Transverse colon (tissue), 4 donors: Measurements from ENCODE around the gene SEPSECS. TPM values are rescaled to one million over a fixed set of nuclear protein-coding genes. Genes with fewer than 3 reads are reported as not detected.

Source experiments
- DNase-seq: peaks from one replicate; pipeline ENCODE4 v3.0.0-alpha.2; 2019
- H3K27ac ChIP-seq, 4 donors: fragments of 200-600 bp; sonication (generic); 2 replicates each; pipeline ENCODE4 v1.5.1; 2016 to 2018; ENCODE audit warnings: inconsistent platforms in 4 of 4
- H3K27me3 ChIP-seq: fragments of 200-600 bp; sonication (generic); 2 replicates; pipeline ENCODE4 v1.5.1; 2017; ENCODE audit warnings: inconsistent platforms
- H3K36me3 ChIP-seq, 4 donors: fragments of 200-600 bp; sonication (generic); 2 replicates each; pipeline ENCODE4 v1.5.1; 2017 to 2019; ENCODE audit warnings: inconsistent platforms in 4 of 4
- H3K4me1 ChIP-seq, 4 donors: fragments of 200-600 bp; sonication (generic); 2 replicates each; pipeline ENCODE4 v1.5.1; 2017 to 2020; ENCODE audit warnings: inconsistent platforms in 4 of 4
- H3K4me3 ChIP-seq, 4 donors: fragments of 200-600 bp; sonication (generic); 1 replicate in 1 of 4; 2 replicates in 3 of 4; pipeline versions ENCODE4 v1.5.1 to v1.6.1; 2017 to 2019; ENCODE audit warnings: inconsistent platforms in 4 of 4
- H3K9me3 ChIP-seq, 2 donors: fragments of 200-600 bp; sonication (generic); 2 replicates each; pipeline ENCODE4 v1.5.1; 2017 to 2019; ENCODE audit warnings: inconsistent platforms in 2 of 2
- EP300 ChIP-seq: sonication (generic); formaldehyde crosslinking; IDR thresholded peaks from one replicate; pipeline ENCODE4 v1.6.1; 2017; ENCODE audit warnings: antibody characterized with exemption, low read depth
- POLR2A ChIP-seq: fragments of 450-650 bp; IDR thresholded peaks from one replicate; pipeline ENCODE4 v1.6.1; 2016; ENCODE audit warnings: antibody characterized with exemption, mild to moderate bottlenecking, moderate library complexity
- POLR2AphosphoS5 ChIP-seq, 3 donors: sonication (generic); formaldehyde crosslinking; IDR thresholded peaks; one replicate each; pipeline ENCODE4 v1.6.1; 2016; ENCODE audit warnings: antibody characterized with exemption in 3 of 3
- WGBS, 2 donors: methylation state at CpG; one replicate each; pipeline ENCODE4 v1.1.5; 2018; ENCODE audit warnings: low coverage in 1 of 2; 5-methylcytosine and 5-hydroxymethylcytosine counted together
- in situ Hi-C, 4 donors: fragments of 200-750 bp; cut with MboI; loops; one replicate each; pipeline versions ENCODE4 v1.15.0 to v1.15.1; 2017; ENCODE audit warnings: low sequenced_read_pairs in 3 of 4, low pct_ligation_motif_present in 1 of 4, low pct_unique_long_range_greater_than_20kb in 1 of 4
- intact Hi-C: fragments of 100-400 bp; cut with DNase I; formaldehyde crosslinking; loops from one replicate; pipeline ENCODE4 v1.15.1; 2023; ENCODE audit warnings: low total_unique reads
- total RNA-seq, 4 donors: library from RNA; depleted of rRNA; stranded (reverse); fragments of >200 nt; gene quantifications; one replicate each; pipeline ENCODE4 v1.1.0, GENCODE V29; 2016
- TF ChIP-seq, protein P1 (sequence below), 5 experiments: fragments of 200-600 bp in 3 of 5; fragments of 450-650 bp in 2 of 5; sonication (generic) in 3 of 5; IDR thresholded peaks; 1 replicate in 2 of 5; 2 replicates in 3 of 5; pipeline ENCODE4 v1.5.1; 2016 to 2017; ENCODE audit warnings: antibody characterized with exemption in 5 of 5, inconsistent platforms in 3 of 5, mild to moderate bottlenecking in 2 of 5, moderate library complexity in 1 of 5

The SEPSECS gene
- total RNA-seq, 4 donors from 2014 or later = 4.6 to 19.2 (median 16.5) TPM

DNA sequence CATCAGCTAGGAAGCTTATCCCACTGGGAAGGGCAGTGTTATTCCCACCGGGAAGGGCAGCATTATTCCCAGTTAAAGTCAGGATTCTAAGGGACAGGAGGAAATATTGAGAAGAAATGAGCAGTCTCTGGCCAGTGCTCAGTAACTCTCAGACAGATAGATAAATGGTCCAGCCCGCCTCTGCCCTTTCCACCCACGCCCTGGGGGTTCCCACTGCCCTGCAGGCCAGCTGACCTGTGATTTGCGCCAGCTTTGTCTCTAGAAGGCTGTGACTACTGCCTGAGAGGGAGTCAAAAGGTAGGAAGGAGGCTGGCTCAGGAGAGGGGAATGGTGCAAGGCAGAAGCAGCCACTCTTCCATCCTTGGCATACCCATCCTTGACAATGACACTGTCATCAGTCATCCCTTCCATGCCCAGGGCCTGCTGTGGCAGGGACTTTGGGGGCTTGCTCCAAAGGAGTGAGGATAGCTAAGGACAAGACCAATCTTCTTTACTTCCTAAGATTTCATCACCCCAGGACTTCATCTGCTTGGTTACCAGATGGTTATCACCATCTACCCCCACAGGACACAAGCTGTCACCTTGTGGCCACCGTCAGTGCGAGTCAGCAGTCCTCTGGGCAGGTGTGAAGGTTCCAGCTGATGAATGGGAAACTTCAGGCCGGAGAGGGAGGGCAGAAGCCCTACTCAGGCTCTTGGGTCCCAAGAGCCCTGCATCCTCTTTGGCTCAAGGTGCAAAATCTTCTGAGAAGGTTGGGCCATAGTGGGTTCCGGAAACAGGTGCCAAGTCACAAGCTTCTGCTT, 49.5 kb downstream of the SEPSECS start:
- no peaks in the 10 kb centered on the region for H3K27me3 ChIP-seq
- TF ChIP-seq, protein P1, sequence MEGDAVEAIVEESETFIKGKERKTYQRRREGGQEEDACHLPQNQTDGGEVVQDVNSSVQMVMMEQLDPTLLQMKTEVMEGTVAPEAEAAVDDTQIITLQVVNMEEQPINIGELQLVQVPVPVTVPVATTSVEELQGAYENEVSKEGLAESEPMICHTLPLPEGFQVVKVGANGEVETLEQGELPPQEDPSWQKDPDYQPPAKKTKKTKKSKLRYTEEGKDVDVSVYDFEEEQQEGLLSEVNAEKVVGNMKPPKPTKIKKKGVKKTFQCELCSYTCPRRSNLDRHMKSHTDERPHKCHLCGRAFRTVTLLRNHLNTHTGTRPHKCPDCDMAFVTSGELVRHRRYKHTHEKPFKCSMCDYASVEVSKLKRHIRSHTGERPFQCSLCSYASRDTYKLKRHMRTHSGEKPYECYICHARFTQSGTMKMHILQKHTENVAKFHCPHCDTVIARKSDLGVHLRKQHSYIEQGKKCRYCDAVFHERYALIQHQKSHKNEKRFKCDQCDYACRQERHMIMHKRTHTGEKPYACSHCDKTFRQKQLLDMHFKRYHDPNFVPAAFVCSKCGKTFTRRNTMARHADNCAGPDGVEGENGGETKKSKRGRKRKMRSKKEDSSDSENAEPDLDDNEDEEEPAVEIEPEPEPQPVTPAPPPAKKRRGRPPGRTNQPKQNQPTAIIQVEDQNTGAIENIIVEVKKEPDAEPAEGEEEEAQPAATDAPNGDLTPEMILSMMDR (IDR thresholded peaks at IDR 0.05) = no peak
- TF ChIP-seq EP300 (no peak), POLR2AphosphoS5 (IDR thresholded peaks at IDR 0.05) (no peak), POLR2A (no peak)
- no peaks in the 10 kb centered on the region for H3K36me3 ChIP-seq
- H3K4me1 ChIP-seq = no peaks in the 10 kb centered on the region
- in situ Hi-C loops = no loop called here
- H3K4me3 ChIP-seq = no peak overlapping the region
- no peaks in the 10 kb centered on the region for H3K9me3 ChIP-seq
- intact Hi-C loops = no loop called here
- 90% methylated on average over 8 of the region's 8 CpGs; no CpG with 5 or more reads in 1 of the 2 donors for WGBS, 2 donors
- no peak for DNase-seq
- H3K27ac ChIP-seq = no peak overlapping the region

DNA sequence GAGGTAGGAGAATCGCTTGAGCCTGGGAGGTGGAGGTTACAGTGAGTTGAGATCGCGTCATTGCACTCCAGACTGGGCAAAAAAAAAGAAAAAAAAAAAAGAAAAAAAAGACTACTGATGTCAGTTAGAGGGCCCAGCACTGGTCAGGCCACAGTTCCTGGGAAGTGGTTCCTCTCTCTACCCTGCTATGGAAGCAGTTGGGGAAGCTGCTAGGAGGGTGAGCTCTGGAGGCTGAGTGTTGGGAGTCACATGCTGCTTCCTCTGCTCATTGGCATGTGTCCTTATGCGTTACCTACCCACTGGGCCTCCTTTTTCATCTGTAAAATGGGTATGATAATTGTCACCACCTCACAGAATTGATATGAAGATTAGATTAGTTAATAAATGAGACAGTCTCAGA, 50.7 kb downstream of the SEPSECS start:
- in situ Hi-C loops (no loop called here), intact Hi-C loops (no loop called here)
- Histone ChIP-seq H3K4me1 (no peaks in the 10 kb centered on the region), H3K27ac (no peak overlapping the region), H3K4me3 (no peak overlapping the region), H3K9me3 (no peaks in the 10 kb centered on the region), H3K36me3 (no peaks in the 10 kb centered on the region), H3K27me3 (no peaks in the 10 kb centered on the region)
- TF ChIP-seq POLR2AphosphoS5 (IDR thresholded peaks at IDR 0.05) (no peak), EP300 (no peak), POLR2A (no peak)
- TF ChIP-seq, protein P1 (IDR thresholded peaks at IDR 0.05) = no peak
- DNase-seq = no peak
- 88 to 92% methylated on average over 4 of the region's 4 CpGs for WGBS, 2 donors

DNA sequence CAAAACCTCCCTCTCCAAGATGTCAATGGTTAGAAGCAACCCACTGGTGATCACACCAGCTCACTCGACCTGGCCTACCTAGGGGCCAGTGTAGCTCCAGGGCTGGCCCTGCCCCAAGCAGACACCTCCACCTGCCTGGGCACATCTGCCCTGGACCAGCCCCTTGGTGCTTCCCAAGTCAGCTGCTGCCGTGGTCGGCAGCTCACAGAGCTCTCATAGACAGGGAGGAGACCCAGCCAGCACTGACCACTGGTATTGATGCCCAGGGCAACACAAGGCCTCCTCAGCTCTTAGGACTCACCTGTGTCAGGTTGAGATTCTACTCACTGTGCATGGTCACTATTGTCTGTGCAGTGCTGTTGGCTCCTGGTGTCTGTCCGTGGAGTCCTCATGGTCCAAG, 51.7 kb downstream of the SEPSECS start:
- DNase-seq = no peak
- H3K4me1 ChIP-seq = no peaks in the 10 kb centered on the region
- TF ChIP-seq, protein P1 (IDR thresholded peaks at IDR 0.05) = no peak
- H3K36me3 ChIP-seq = no peaks in the 10 kb centered on the region
- H3K27me3 ChIP-seq = peaks cover 7% of the 10 kb centered on the region
- in situ Hi-C loops (no loop called here), intact Hi-C loops (no loop called here)
- no peak overlapping the region for H3K27ac ChIP-seq
- no peaks in the 10 kb centered on the region for H3K9me3 ChIP-seq
- H3K4me3 ChIP-seq = no peak overlapping the region
- WGBS, 2 donors = 89% methylated on average over 4 of the region's 4 CpGs; no CpG with 5 or more reads in 1 of the 2 donors

DNA sequence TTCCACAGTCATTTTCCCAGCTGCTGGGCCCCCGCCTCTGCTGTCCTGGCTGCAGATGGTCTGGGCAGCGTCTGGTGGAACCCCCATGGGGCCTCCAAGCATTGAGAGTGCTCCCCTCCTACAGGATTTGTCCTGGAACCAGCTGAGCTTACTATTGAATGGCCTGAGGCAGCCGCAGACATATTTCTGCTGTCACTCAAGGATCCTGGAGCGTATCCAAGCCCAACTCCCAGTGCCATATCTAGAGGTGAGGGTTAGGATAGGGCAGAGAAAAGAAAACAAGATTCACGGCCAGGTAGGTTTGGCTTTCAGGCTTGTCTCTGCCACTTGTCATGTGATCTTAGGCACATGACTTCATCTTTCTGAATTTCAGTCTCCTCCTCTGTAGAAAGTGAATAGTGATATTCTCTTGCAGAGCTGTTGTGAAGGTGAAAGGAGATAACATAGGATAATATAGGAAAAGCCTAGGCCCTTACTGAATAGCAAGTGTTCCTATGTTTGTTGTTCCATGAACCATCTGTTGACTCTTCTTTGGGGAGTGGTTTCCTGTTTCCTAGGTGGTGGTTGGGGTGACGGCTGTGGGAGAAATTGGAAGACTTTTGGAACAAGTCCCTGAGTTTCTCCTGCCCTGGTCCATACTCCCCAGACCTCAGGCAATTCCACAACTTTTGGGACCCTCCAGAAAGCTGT, 52.3 kb downstream of the SEPSECS start:
- Histone ChIP-seq H3K36me3 (no peaks in the 10 kb centered on the region), H3K4me1 (no peaks in the 10 kb centered on the region), H3K27ac (no peak overlapping the region), H3K4me3 (no peak overlapping the region), H3K27me3 (peaks cover 7% of the 10 kb centered on the region), H3K9me3 (no peaks in the 10 kb centered on the region)
- WGBS, 2 donors = 37 to 60% methylated on average over 2 to 6 of the region's 6 CpGs
- TF ChIP-seq POLR2A (no peak), EP300 (no peak), POLR2AphosphoS5 (IDR thresholded peaks at IDR 0.05) (no peak)
- TF ChIP-seq, protein P1 (IDR thresholded peaks at IDR 0.05) = no peak
- DNase-seq = peak; percentile 21
- intact Hi-C loops (no loop called here), in situ Hi-C loops (no loop called here)
